ENCODE results near the gene ADCY3. TPM values are rescaled to one million over a fixed set of nuclear protein-coding genes. Genes with fewer than 3 reads are reported as not detected.

ADCY3 gene
- total RNA-seq, 1 experiment from 2014 or later = 57.6 TPM

DNA sequence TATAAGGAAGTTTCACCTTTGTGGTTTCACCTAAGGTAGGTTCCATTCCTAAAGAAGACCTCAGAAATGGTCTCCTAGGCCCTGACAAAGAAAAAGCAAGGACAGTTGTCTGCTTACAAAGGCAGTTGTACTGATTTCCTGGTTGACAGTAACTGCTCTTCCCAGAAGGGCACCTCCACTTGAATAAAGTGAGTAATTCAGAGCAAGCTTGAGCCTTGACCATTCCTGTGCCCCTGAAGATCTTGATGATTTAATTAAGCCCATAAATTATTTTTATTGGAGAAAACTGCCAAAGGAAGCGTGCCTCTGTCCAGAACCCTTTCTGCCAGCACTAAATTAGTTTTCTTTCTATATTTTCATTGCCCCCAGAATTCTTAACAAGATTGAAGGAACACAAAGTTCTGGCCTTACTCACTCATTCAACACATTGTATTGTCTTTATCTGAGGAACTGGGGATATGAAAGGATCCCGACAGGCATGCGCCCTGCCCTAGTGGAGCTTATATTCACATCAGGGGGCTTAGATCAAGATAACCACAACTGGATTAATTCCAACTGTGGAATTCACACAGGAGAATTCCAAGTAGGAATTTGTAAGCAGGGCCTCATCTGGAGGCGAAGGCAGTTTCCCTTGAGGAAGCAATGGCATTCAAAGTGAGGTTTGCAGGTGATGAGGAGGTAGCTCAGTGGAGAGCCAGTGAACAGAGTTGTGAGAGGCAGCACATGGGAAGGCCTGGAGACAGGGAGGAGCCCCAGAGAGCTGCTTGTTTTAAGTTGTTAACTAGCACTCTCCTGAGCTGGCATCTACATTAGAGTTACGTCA lies 148.1 kb downstream of the ADCY3 start:
- Histone ChIP-seq H3K9ac (ENCODE audit: low read length) (no peak overlapping the region), H3K27me3 (ENCODE audit: low read length) (no peaks in the 10 kb centered on the region), H3K9me3 (ENCODE audit: low read length) (no peaks in the 10 kb centered on the region), H3K9me2 (replicated peaks; ENCODE audit: insufficient read depth, low read length) (no peaks in the 10 kb centered on the region), H4K20me1 (ENCODE audit: insufficient read depth, low read depth, low read length) (no peaks in the 10 kb centered on the region), H3K79me2 (ENCODE audit: low read length) (no peaks in the 10 kb centered on the region), H3K27ac (ENCODE audit: low read length) (no peak overlapping the region), H3K4me3 (ENCODE audit: low read length) (no peak overlapping the region), H2AFZ (ENCODE audit: low read length) (no peak overlapping the region), H3K4me1 (ENCODE audit: low read length) (peaks cover 4% of the 10 kb centered on the region), H3K4me2 (ENCODE audit: low read depth, low read length, poor library complexity, severe bottlenecking) (no peak overlapping the region), H3K36me3 (ENCODE audit: insufficient read depth, low read length) (no peaks in the 10 kb centered on the region)
- DNase-seq = no peak

DNA sequence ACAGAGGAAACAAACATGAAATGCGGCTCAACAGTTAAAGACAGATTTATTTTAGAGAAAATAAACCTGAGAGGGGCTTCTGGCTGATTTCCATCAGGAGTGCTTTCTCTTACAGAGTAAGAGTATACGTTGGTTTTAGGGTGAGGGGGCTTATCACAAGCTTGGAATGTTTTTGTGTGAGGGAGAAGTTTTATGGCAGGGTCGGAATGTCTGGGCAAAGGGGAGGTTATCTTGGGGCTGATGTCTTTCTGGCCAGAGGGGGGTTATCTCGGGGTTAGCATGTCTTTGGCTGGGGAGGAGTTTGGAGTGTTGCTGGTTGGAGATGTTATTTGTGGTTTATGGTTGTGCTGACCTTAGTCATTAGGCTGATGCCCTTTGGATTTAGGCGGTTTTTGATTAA lies 149.0 kb downstream of the ADCY3 start:
- Histone ChIP-seq H2AFZ (ENCODE audit: low read length) (no peak overlapping the region), H3K4me2 (ENCODE audit: low read depth, low read length, poor library complexity, severe bottlenecking) (no peak overlapping the region), H3K27ac (ENCODE audit: low read length) (no peak overlapping the region), H3K36me3 (ENCODE audit: insufficient read depth, low read length) (no peaks in the 10 kb centered on the region), H3K9me3 (ENCODE audit: low read length) (no peaks in the 10 kb centered on the region), H3K9me2 (replicated peaks; ENCODE audit: insufficient read depth, low read length) (no peaks in the 10 kb centered on the region), H3K4me1 (ENCODE audit: low read length) (no peaks in the 10 kb centered on the region), H4K20me1 (ENCODE audit: insufficient read depth, low read depth, low read length) (no peaks in the 10 kb centered on the region), H3K79me2 (ENCODE audit: low read length) (no peaks in the 10 kb centered on the region), H3K4me3 (ENCODE audit: low read length) (no peak overlapping the region), H3K27me3 (ENCODE audit: low read length) (no peaks in the 10 kb centered on the region), H3K9ac (ENCODE audit: low read length) (no peak overlapping the region)
- DNase-seq = no peak

Small RNAs within 50 kb of the gene (small RNA-seq; reads per million reads assigned to genes)
- gene AC013267.1 = not detected
- gene RF00016 = not detected

Other genes with a start within 250 kb of the ADCY3 start
- 14.4 and 19.8 TPM in 2 replicates for gene PTRHD1, start 126.8 kb downstream of the ADCY3 start, total RNA-seq (2014; rRNA removed; shearing (Covaris generic); ENCODE audit: low replicate concordance)
- 17.5 and 32.9 TPM in 2 replicates for gene CENPO, start 126.8 kb downstream of the ADCY3 start, total RNA-seq (2014; rRNA removed; shearing (Covaris generic); ENCODE audit: low replicate concordance)
- gene DNAJC27, start 51.7 kb upstream of the ADCY3 start, total RNA-seq (2014; rRNA removed; shearing (Covaris generic); ENCODE audit: low replicate concordance) = 6.3 and 6.7 TPM in 2 replicates
- 0.22 and 0.58 TPM in 2 replicates for gene EFR3B, start 121.8 kb upstream of the ADCY3 start, total RNA-seq (2014; rRNA removed; shearing (Covaris generic); ENCODE audit: low replicate concordance)
- gene POMC, start 248.3 kb upstream of the ADCY3 start, total RNA-seq (2014; rRNA removed; shearing (Covaris generic); ENCODE audit: low replicate concordance) = 0.45 TPM in 1 of 2 replicates, not detected in the other

All from Karpas-422 (cell line).